ENCODE data around the gene MPPED1. TPM values are rescaled to one million over a fixed set of nuclear protein-coding genes. Genes with fewer than 3 reads are reported as not detected.

Gene MPPED1
- total RNA-seq, 1 donor from 2014 or later = not detected

- Histone ChIP-seq H3K4me1 (peaks cover 7% of the 10 kb centered on the region), H3K4me3 (no peak overlapping the region), H3K36me3 (no peaks in the 10 kb centered on the region), H3K27me3 (ENCODE audit: low read depth) (peaks cover 62% of the 10 kb centered on the region), H3K27ac (replicated peaks) (no peak overlapping the region), H3K9me3 (replicated peaks) (no peaks in the 10 kb centered on the region)
- peak; percentile 59 for DNase-seq
- TF ChIP-seq CTCF (IDR thresholded peaks at IDR 0.05; ENCODE audit: borderline replicate concordance) = peak; percentile 26
- intact Hi-C loops (cut with micrococcal nuclease) = no loop called here
Measured at GRCh38 chr22:43400449-43400848, 11.4 kb upstream of the MPPED1 start.

- peaks cover 7% of the 10 kb centered on the region for H3K4me1 ChIP-seq
- H3K36me3 ChIP-seq = no peaks in the 10 kb centered on the region
- peaks cover 69% of the 10 kb centered on the region for H3K27me3 ChIP-seq (ENCODE audit: low read depth)
- H3K4me3 ChIP-seq = no peak overlapping the region
- TF ChIP-seq CTCF (IDR thresholded peaks at IDR 0.05; ENCODE audit: borderline replicate concordance) = no peak
- DNase-seq = no peak
- intact Hi-C loops (cut with micrococcal nuclease) = no loop called here
- H3K27ac ChIP-seq (replicated peaks) = no peak overlapping the region
- no peaks in the 10 kb centered on the region for H3K9me3 ChIP-seq (replicated peaks)
Measured at GRCh38 chr22:43401233-43401632, 10.6 kb upstream of the MPPED1 start.

- no peak for DNase-seq
- H3K27me3 ChIP-seq (ENCODE audit: low read depth) = peaks cover 74% of the 10 kb centered on the region
- H3K36me3 ChIP-seq = no peaks in the 10 kb centered on the region
- H3K27ac ChIP-seq (replicated peaks) = no peak overlapping the region
- no peaks in the 10 kb centered on the region for H3K9me3 ChIP-seq (replicated peaks)
- H3K4me3 ChIP-seq = no peak overlapping the region
- intact Hi-C loops (cut with micrococcal nuclease) = no loop called here
- H3K4me1 ChIP-seq = peaks cover 7% of the 10 kb centered on the region
- no peak for TF ChIP-seq CTCF (IDR thresholded peaks at IDR 0.05; ENCODE audit: borderline replicate concordance)
Measured at GRCh38 chr22:43401661-43402060, 10.2 kb upstream of the MPPED1 start.

GRCh38 chr22:43402128-43402527, 9.7 kb upstream of the MPPED1 start:
- no peak overlapping the region for H3K27ac ChIP-seq (replicated peaks)
- DNase-seq = no peak
- intact Hi-C loops (cut with micrococcal nuclease) = no loop called here
- H3K4me3 ChIP-seq = no peak overlapping the region
- TF ChIP-seq CTCF (IDR thresholded peaks at IDR 0.05; ENCODE audit: borderline replicate concordance) = no peak
- H3K9me3 ChIP-seq (replicated peaks) = no peaks in the 10 kb centered on the region
- peaks cover 78% of the 10 kb centered on the region for H3K27me3 ChIP-seq (ENCODE audit: low read depth)
- H3K4me1 ChIP-seq = peaks cover 7% of the 10 kb centered on the region
- no peaks in the 10 kb centered on the region for H3K36me3 ChIP-seq

DNA sequence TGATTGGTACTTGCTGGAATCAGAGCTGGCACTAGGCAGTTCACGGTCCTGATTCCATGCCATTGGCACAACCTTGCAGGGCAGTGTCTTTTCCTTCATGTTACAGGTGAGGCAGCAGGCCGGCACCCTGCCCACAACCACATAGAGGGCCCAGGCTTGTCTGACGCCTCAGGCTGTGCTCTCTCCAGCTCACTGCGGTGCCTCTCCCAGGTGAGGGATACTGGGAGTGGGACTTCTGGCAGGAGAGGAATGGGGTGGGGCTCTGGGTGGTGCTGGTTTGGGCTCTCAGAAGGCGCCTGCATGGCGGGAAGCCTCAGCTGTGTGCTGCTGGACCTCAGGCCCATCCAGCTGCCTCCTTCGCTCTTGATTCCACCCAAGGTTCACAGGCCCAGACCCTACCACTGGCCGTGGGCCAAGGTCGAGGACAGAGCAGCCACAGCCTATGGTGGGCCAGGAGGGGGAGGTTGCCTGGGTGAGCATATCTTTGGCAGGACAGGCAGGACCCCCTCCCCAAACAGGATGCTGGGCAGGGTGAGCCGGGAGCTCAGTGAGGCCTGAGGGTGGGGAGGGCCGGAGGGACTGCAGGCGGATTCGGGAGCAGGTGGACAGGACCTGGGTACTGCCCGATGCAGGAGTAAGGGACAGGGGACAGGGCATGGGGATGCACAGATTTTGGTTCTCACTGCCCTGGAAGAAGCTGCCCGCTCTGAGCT, 7.0 kb upstream of the MPPED1 start:
- no peak for DNase-seq
- Histone ChIP-seq H3K4me1 (peaks cover 7% of the 10 kb centered on the region), H3K4me3 (no peak overlapping the region), H3K36me3 (no peaks in the 10 kb centered on the region), H3K9me3 (replicated peaks) (no peaks in the 10 kb centered on the region), H3K27ac (replicated peaks) (no peak overlapping the region), H3K27me3 (ENCODE audit: low read depth) (peaks cover 79% of the 10 kb centered on the region)
- TF ChIP-seq CTCF (IDR thresholded peaks at IDR 0.05; ENCODE audit: borderline replicate concordance) = no peak
- intact Hi-C loops (cut with micrococcal nuclease) = no loop called here

Data from left ventricle myocardium inferior (tissue), 1 donor.